ENCODE data around the gene SPATA1. TPM values are rescaled to one million over a fixed set of nuclear protein-coding genes. Genes with fewer than 3 reads are reported as not detected.

Gene SPATA1
- polyA plus RNA-seq, 1 of the 3 experiments (the other 2 are of a cell fraction): 1.2 TPM

DNA sequence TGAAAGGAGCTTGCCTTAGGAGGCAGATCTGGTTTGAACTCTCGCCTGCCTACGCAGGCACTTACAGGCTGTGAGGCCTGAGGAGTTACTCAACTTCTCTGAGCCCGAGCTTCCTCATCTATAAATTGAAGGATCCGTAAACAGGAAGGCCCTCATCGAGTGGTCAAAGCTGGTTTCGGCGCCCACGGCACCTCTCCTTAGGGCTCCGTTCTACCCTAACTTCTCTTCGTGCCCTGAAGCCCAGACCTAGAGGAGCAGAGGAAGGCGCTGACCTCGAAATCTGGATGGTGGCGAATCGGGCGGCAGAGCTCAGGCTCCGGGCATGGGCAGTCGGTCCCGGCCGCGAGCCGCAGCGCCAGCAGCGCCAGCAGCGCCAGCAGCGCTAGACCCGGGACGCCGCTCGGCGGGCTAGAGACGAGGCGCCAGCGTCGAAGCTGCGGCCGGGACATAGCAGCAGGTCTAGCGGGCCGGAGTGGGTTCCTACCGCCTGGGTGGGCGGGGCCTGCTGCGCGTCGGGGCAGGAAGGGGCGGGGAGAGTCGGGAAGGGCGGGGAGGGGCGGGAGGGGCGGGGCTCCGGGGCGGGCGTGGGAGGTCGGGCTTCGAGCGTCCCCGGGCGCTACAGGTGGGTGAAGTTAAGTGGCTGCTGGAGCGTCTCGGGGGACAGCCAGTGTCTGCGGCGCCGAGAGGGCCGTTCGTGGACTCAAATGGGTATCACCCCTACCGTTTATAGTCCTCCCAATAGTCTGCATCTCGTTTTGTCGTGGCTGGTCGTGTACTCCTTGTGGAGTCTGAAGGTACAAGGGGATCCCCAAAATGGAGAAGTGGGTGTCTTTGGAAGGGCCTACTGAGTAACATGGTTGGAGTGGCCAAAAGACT lies 68.0 kb downstream of the SPATA1 start, which contains the start of gene CTBS:
CTBS (minus strand) TSS at position 474 of the 876 bp plus-strand sequence; CDS start at position 449, 25 bp downstream.
- 2% methylated on average over 16 of the region's 67 CpGs for WGBS (ENCODE audit: low lambda C conversion rate)
- H3K9me2 ChIP-seq: no peaks in the 10 kb centered on the region
- H3F3A ChIP-seq (replicated peaks; ENCODE audit: insufficient read depth): no peaks in the 10 kb centered on the region
- no peaks in the 10 kb centered on the region for H3K27me3 ChIP-seq (ENCODE audit: insufficient read depth)
- peak within 1 kb of the TSS; percentile 78 to 79 for H3K4me3 ChIP-seq (ENCODE audit: low read depth in 2 of 2, low read length in 1 of 2)
- H3K79me2 ChIP-seq (ENCODE audit: insufficient read depth): peaks cover 36% of the 10 kb centered on the region
- TF ChIP-seq POLR2AphosphoS5 (IDR thresholded peaks at IDR 0.05; ENCODE audit: low read depth, low read length): peak; percentile 85
- peak; percentile 80; the same call in 1 of the 2 replicates for TF ChIP-seq TAF1 (IDR thresholded peaks at IDR 0.05; ENCODE audit: borderline replicate concordance, low read depth, low read length)
- 0 out of 2 replicates have a peak, but pooled peaks have one; percentile 22 for TF ChIP-seq NRF1 (IDR thresholded peaks at IDR 0.05; ENCODE audit: low read depth, low read length)
- TF ChIP-seq, protein P1, sequence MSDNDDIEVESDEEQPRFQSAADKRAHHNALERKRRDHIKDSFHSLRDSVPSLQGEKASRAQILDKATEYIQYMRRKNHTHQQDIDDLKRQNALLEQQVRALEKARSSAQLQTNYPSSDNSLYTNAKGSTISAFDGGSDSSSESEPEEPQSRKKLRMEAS (IDR thresholded peaks at IDR 0.05; ENCODE audit: low read depth): peak; percentile 75; the same call in 1 of the 2 replicates
- TF ChIP-seq, protein P2, sequence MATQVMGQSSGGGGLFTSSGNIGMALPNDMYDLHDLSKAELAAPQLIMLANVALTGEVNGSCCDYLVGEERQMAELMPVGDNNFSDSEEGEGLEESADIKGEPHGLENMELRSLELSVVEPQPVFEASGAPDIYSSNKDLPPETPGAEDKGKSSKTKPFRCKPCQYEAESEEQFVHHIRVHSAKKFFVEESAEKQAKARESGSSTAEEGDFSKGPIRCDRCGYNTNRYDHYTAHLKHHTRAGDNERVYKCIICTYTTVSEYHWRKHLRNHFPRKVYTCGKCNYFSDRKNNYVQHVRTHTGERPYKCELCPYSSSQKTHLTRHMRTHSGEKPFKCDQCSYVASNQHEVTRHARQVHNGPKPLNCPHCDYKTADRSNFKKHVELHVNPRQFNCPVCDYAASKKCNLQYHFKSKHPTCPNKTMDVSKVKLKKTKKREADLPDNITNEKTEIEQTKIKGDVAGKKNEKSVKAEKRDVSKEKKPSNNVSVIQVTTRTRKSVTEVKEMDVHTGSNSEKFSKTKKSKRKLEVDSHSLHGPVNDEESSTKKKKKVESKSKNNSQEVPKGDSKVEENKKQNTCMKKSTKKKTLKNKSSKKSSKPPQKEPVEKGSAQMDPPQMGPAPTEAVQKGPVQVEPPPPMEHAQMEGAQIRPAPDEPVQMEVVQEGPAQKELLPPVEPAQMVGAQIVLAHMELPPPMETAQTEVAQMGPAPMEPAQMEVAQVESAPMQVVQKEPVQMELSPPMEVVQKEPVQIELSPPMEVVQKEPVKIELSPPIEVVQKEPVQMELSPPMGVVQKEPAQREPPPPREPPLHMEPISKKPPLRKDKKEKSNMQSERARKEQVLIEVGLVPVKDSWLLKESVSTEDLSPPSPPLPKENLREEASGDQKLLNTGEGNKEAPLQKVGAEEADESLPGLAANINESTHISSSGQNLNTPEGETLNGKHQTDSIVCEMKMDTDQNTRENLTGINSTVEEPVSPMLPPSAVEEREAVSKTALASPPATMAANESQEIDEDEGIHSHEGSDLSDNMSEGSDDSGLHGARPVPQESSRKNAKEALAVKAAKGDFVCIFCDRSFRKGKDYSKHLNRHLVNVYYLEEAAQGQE (IDR thresholded peaks at IDR 0.05; ENCODE audit: low read depth, low read length): no peak
- no peak for TF ChIP-seq RXRA (IDR thresholded peaks at IDR 0.05; ENCODE audit: borderline replicate concordance, low read depth)
- peak within 1 kb of the TSS; percentile 95 for H2AFZ ChIP-seq (ENCODE audit: low read depth)
- ChIA-PET CTCF (interaction anchor here (1.1 to 1.8 kb wide), 3 partner anchors 45 to 180 kb away, joined by 3 to 12 read pairs (median 5); no protein-coding TSS in a partner anchor), POLR2A (interaction anchor here (0.7 to 1.9 kb wide), 7 partner anchors 8 to 497 kb away, joined by 3 to 12 read pairs (median 4); partner anchors contain the start of genes GNG5 and SPATA1)
- H3K9me3 ChIP-seq: no peaks in the 10 kb centered on the region
- H3K4me2 ChIP-seq: peak within 1 kb of the TSS; percentile 79
- H3K4me1 ChIP-seq (ENCODE audit: control insufficient read depth in 1 of 2, insufficient read depth in 2 of 2, low read depth in 1 of 2, low read length in 1 of 2): peaks cover 6 to 14% of the 10 kb centered on the region in 2 experiments; a peak in 3 of 4 replicates
- peak; percentile 99 for DNase-seq
- peaks cover 13 to 14% of the 10 kb centered on the region in 2 experiments for H3K36me3 ChIP-seq (replicated peaks in 1 of 2; ENCODE audit: control insufficient read depth in 1 of 2, insufficient read depth in 2 of 2, low read length in 1 of 2)
- H3K9ac ChIP-seq: peak within 1 kb of the TSS; percentile 96
- no peaks in the 10 kb centered on the region for H4K20me1 ChIP-seq (ENCODE audit: insufficient read depth)
- peak within 1 kb of the TSS; percentile 93 for H3K27ac ChIP-seq (ENCODE audit: low read depth in 2 of 2, low read length in 1 of 2)

DNA sequence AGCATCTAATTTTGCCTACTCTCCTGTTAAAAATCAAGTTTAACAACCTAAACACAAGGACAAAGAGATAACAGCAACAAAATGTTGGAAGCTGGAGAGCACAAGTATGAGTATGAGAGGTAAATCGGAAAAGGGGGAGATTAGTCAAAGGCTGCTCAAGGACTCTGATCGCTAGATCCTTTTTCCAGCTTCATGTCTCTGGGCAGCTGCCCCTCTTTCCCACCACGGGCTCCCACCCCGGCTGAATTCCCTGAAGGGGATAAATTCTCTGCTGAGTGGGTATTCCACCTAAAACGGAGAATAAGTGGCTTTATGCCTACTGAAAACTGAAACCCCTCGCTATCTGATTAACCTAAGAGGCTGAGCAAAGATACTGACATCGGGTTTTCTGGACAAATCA lies 68.8 kb downstream of the SPATA1 start:
- Histone ChIP-seq H4K20me1 (ENCODE audit: insufficient read depth) (no peaks in the 10 kb centered on the region), H3K4me1 (ENCODE audit: control insufficient read depth in 1 of 2, insufficient read depth in 2 of 2, low read depth in 1 of 2, low read length in 1 of 2) (peaks cover 6 to 14% of the 10 kb centered on the region in 2 experiments; a peak in 3 of 4 replicates), H3K9me2 (no peaks in the 10 kb centered on the region), H3K36me3 (replicated peaks in 1 of 2; ENCODE audit: control insufficient read depth in 1 of 2, insufficient read depth in 2 of 2, low read length in 1 of 2) (peaks cover 6% of the 10 kb centered on the region in 2 experiments), H3K4me2 (peak overlapping the region; percentile 79), H3K4me3 (ENCODE audit: low read depth in 2 of 2, low read length in 1 of 2) (peak overlapping the region; percentile 78 to 79), H3K9me3 (no peaks in the 10 kb centered on the region), H3K79me2 (ENCODE audit: insufficient read depth) (peaks cover 29% of the 10 kb centered on the region), H2AFZ (ENCODE audit: low read depth) (peak overlapping the region; percentile 95), H3K9ac (peak overlapping the region; percentile 37), H3F3A (replicated peaks; ENCODE audit: insufficient read depth) (no peaks in the 10 kb centered on the region), H3K27ac (ENCODE audit: low read depth in 2 of 2, low read length in 1 of 2) (peak overlapping the region; percentile 51 to 78; a peak in 3 of 4 replicates), H3K27me3 (ENCODE audit: insufficient read depth) (no peaks in the 10 kb centered on the region)
- DNase-seq: peak; percentile 26
- 41% methylated on average over 7 of the region's 7 CpGs for WGBS (ENCODE audit: low lambda C conversion rate)
- POLR2A ChIA-PET: interaction anchor here (1.0 to 1.9 kb wide), 3 partner anchors 44 to 498 kb away, joined by 3 to 12 read pairs (median 4); partner anchors contain the start of genes GNG5 and SPATA1
- CTCF ChIA-PET: interaction anchor here (1.8 kb wide), 1 partner anchor 46 kb away, joined by 12 read pairs; no protein-coding TSS in a partner anchor
- TF ChIP-seq GATA2 (CRISPR knock-in tag; IDR thresholded peaks at IDR 0.05) (no peak), SMC3 (IDR thresholded peaks at IDR 0.05; ENCODE audit: low read depth, low read length) (no peak), SIN3A (IDR thresholded peaks at IDR 0.05; ENCODE audit: borderline replicate concordance, low read depth, low read length) (no peak), FOXM1 (IDR thresholded peaks at IDR 0.05; ENCODE audit: low read depth) (no peak), EP300 (IDR thresholded peaks at IDR 0.05; ENCODE audit: borderline replicate concordance in 1 of 2, low read depth in 1 of 2, low read length in 1 of 2) (no peak), TCF12 (IDR thresholded peaks at IDR 0.05) (no peak), POLR2AphosphoS5 (IDR thresholded peaks at IDR 0.05; ENCODE audit: low read depth, low read length) (no peak), MXI1 (IDR thresholded peaks at IDR 0.05; ENCODE audit: low read depth, low read length) (no peak), MEF2A (IDR thresholded peaks at IDR 0.05; ENCODE audit: borderline replicate concordance, low read depth) (no peak), GABPA (IDR thresholded peaks at IDR 0.05; ENCODE audit: low read depth) (no peak), TAF1 (IDR thresholded peaks at IDR 0.05; ENCODE audit: borderline replicate concordance, low read depth, low read length) (no peak), NFIC (IDR thresholded peaks at IDR 0.05; ENCODE audit: borderline replicate concordance) (no peak)
- TF ChIP-seq, protein P3, sequence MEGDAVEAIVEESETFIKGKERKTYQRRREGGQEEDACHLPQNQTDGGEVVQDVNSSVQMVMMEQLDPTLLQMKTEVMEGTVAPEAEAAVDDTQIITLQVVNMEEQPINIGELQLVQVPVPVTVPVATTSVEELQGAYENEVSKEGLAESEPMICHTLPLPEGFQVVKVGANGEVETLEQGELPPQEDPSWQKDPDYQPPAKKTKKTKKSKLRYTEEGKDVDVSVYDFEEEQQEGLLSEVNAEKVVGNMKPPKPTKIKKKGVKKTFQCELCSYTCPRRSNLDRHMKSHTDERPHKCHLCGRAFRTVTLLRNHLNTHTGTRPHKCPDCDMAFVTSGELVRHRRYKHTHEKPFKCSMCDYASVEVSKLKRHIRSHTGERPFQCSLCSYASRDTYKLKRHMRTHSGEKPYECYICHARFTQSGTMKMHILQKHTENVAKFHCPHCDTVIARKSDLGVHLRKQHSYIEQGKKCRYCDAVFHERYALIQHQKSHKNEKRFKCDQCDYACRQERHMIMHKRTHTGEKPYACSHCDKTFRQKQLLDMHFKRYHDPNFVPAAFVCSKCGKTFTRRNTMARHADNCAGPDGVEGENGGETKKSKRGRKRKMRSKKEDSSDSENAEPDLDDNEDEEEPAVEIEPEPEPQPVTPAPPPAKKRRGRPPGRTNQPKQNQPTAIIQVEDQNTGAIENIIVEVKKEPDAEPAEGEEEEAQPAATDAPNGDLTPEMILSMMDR (IDR thresholded peaks at IDR 0.05): no peak
- TF ChIP-seq, protein P4, sequence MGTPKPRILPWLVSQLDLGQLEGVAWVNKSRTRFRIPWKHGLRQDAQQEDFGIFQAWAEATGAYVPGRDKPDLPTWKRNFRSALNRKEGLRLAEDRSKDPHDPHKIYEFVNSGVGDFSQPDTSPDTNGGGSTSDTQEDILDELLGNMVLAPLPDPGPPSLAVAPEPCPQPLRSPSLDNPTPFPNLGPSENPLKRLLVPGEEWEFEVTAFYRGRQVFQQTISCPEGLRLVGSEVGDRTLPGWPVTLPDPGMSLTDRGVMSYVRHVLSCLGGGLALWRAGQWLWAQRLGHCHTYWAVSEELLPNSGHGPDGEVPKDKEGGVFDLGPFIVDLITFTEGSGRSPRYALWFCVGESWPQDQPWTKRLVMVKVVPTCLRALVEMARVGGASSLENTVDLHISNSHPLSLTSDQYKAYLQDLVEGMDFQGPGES (IDR thresholded peaks at IDR 0.05; ENCODE audit: low read depth, low read length): no peak
